HepG2 (cell line): Measurements from ENCODE around the gene EHBP1. TPM values are rescaled to one million over a fixed set of nuclear protein-coding genes. Genes with fewer than 3 reads are reported as not detected.
A peak's percentile ranks its signal among the peaks of the same experiment; 100 is the strongest.

Experiments used
- ATAC-seq: fragments of 200-7000 bp; cut with Tn5 transposase; 3 replicates; pipeline ENCODE4 v1.9.1; 2020; ENCODE audit warnings: mild to moderate bottlenecking, moderate library complexity
- BruUV-seq: library from RNA; stranded (reverse); fragments of 400-500 nt; replicated peaks from 2 replicates; lab custom pipeline; 2021; lab: Mats Ljungman, UMichigan
- CTCF ChIA-PET: fragments of 300-600 bp; formaldehyde crosslinking; extraction: SDS; loops from one replicate; lab custom pipeline; 2021; ENCODE audit warnings: low total read pairs, inconsistent platforms, low intra/inter-chr PET ratio; lab: Yijun Ruan, JAX
- POLR2A ChIA-PET: fragments of 350-600 bp; sonication (Branson Sonifier 250); formaldehyde crosslinking; loops from one replicate; lab custom pipeline; 2020; ENCODE audit warnings: antibody characterized with exemption, inconsistent platforms; lab: Yijun Ruan, JAX
- DNase-seq: peaks from one replicate; pipeline ENCODE4 v3.0.0-alpha.2; 2015; ENCODE audit warnings: low spot score
- FAIRE-seq: peaks from 3 replicates; lab custom pipeline; 2011; peaks lifted over from hg19 to GRCh38; lab: Jason Lieb, UNC
- H2AFZ ChIP-seq: one replicate; pipeline ENCODE4 v1.6.1; 2011; ENCODE audit warnings: low read length, inconsistent platforms
- H3K27ac ChIP-seq: fragments of 300-600 bp; 3 replicates; pipeline ENCODE4 v1.8.0; 2011; ENCODE audit warnings: mixed run types, mild to moderate bottlenecking, mixed read lengths, low read length, inconsistent platforms; ENCODE audit not compliant: insufficient read depth; ENCODE audit errors: extremely low read length
- H3K27me3 ChIP-seq, 2 experiments: fragments of 200-600 bp in 1 of 2; 2 replicates in 1 of 2; 3 replicates in 1 of 2; pipeline versions ENCODE4 v1.6.0 to v1.8.0; 2011; ENCODE audit warnings: low read length in 2 of 2, mild to moderate bottlenecking in 2 of 2, moderate library complexity in 2 of 2, inconsistent platforms in 1 of 2; ENCODE audit not compliant: insufficient read depth in 2 of 2, control insufficient read depth in 1 of 2
- H3K36me3 ChIP-seq, 2 experiments: fragments of 200-600 bp in 1 of 2; replicated peaks in 1 of 2; 2 replicates in 1 of 2; 3 replicates in 1 of 2; pipeline versions ENCODE4 v1.5.1 to v1.8.0; 2011; ENCODE audit warnings: low read length in 2 of 2, inconsistent platforms in 1 of 2; ENCODE audit not compliant: insufficient read depth in 2 of 2, control insufficient read depth in 1 of 2
- H3K4me1 ChIP-seq: 2 replicates; pipeline ENCODE4 v1.5.1; 2012; ENCODE audit warnings: low read length, inconsistent platforms; ENCODE audit not compliant: insufficient read depth
- H3K4me2 ChIP-seq: 2 replicates; pipeline ENCODE4 v1.6.0; 2011; ENCODE audit warnings: low read depth, low read length, inconsistent platforms
- H3K4me3 ChIP-seq, 3 experiments: fragments of 200-600 bp in 1 of 3; sonication (generic), shearing (Covaris generic) in 1 of 3; replicated peaks in 1 of 3; 2 replicates each; pipeline ENCODE4 v1.5.1; 2011 to 2016; ENCODE audit warnings: low read length in 3 of 3, inconsistent platforms in 2 of 3, low read depth in 2 of 3, mild to moderate bottlenecking in 2 of 3, control low read depth in 1 of 3, mixed read lengths in 1 of 3; ENCODE audit not compliant: insufficient read depth in 1 of 3
- H3K79me2 ChIP-seq: one replicate; pipeline ENCODE4 v1.6.1; 2011; ENCODE audit warnings: low read length, inconsistent platforms; ENCODE audit not compliant: insufficient read depth
- H3K9ac ChIP-seq: 2 replicates; pipeline ENCODE4 v1.6.0; 2011; ENCODE audit warnings: mild to moderate bottlenecking, low read depth, low read length, inconsistent platforms; ENCODE audit not compliant: insufficient read depth
- H3K9me3 ChIP-seq: 2 replicates; pipeline ENCODE4 v1.5.1; 2012; ENCODE audit warnings: mild to moderate bottlenecking, low read length
- H4K20me1 ChIP-seq: 2 replicates; pipeline ENCODE4 v1.6.0; 2011; ENCODE audit warnings: inconsistent platforms, mild to moderate bottlenecking, low read length, moderate library complexity; ENCODE audit not compliant: insufficient read depth
- ARHGAP35 ChIP-seq: sonication (generic); formaldehyde crosslinking; IDR thresholded peaks from 2 replicates; pipeline ENCODE4 v1.9.0; 2022; ENCODE audit warnings: mild to moderate bottlenecking, inconsistent platforms, moderate library complexity, missing genetic modification reagents, borderline replicate concordance
- CCDC6 ChIP-seq: sonication (generic); formaldehyde crosslinking; IDR thresholded peaks from 2 replicates; pipeline ENCODE4 v1.8.1; 2022; ENCODE audit warnings: mild to moderate bottlenecking, missing genetic modification reagents, moderate library complexity
- ERF ChIP-seq: IDR thresholded peaks from 2 replicates; pipeline ENCODE4 v1.6.1; 2018; ENCODE audit warnings: missing biosample characterization, missing genetic modification reagents
- FOXA3 ChIP-seq: IDR thresholded peaks from 2 replicates; pipeline ENCODE4 v1.6.1; 2016; ENCODE audit warnings: missing genetic modification reagents, missing compliant biosample characterization
- KAT8 ChIP-seq: IDR thresholded peaks from 2 replicates; pipeline ENCODE4 v1.6.1; 2016; ENCODE audit warnings: missing genetic modification reagents, missing compliant biosample characterization
- KLF16 ChIP-seq, 2 experiments: sonication (generic) in 1 of 2; formaldehyde crosslinking in 1 of 2; IDR thresholded peaks; 2 replicates each; pipeline versions ENCODE4 v1.6.1 to v1.8.0; 2016 to 2023; ENCODE audit warnings: missing genetic modification reagents in 2 of 2, missing compliant biosample characterization in 1 of 2
- MAFF ChIP-seq: IDR thresholded peaks from 2 replicates; pipeline ENCODE4 v1.6.1; 2011; ENCODE audit warnings: low read depth, low read length, improper control_type of control experiment
- MAFK ChIP-seq, 2 experiments: IDR thresholded peaks in 1 of 2; conservative IDR thresholded peaks in 1 of 2; 2 replicates each; pipeline ENCODE4 v1.6.1; 2011; ENCODE audit warnings: improper control_type of control experiment in 2 of 2, low read length in 2 of 2
- MBD4 ChIP-seq: IDR thresholded peaks from 2 replicates; pipeline ENCODE4 v1.6.1; 2012; ENCODE audit warnings: low read length, inconsistent platforms, borderline replicate concordance
- MXI1 ChIP-seq: IDR thresholded peaks from 3 replicates; pipeline ENCODE4 v1.6.1; 2012; ENCODE audit warnings: low read depth, low read length, inconsistent platforms, borderline replicate concordance
- NFIC ChIP-seq: IDR thresholded peaks from 2 replicates; pipeline ENCODE4 v1.6.1; 2012; ENCODE audit warnings: mild to moderate bottlenecking, low read length, inconsistent platforms
- RBM22 ChIP-seq: fragments of 200-400 bp; formaldehyde crosslinking; optimal IDR thresholded peaks from 2 replicates; pipeline ENCODE3; 2017; ENCODE audit warnings: mild to moderate bottlenecking, low read length, moderate library complexity
- SMARCE1 ChIP-seq: fragments of 450-650 bp; IDR thresholded peaks from 2 replicates; pipeline ENCODE4 v1.6.1; 2017; ENCODE audit warnings: borderline replicate concordance
- ZFX ChIP-seq: sonication (generic); formaldehyde crosslinking; IDR thresholded peaks from 2 replicates; pipeline ENCODE4 v1.4.0; 2020; ENCODE audit warnings: mild to moderate bottlenecking, low read depth, missing genetic modification reagents, moderate library complexity
- ZNF451 ChIP-seq: sonication (generic); formaldehyde crosslinking; IDR thresholded peaks from 2 replicates; pipeline ENCODE4 v1.5.0; 2020; ENCODE audit warnings: mild to moderate bottlenecking, missing genetic modification reagents
- ZNF777 ChIP-seq: sonication (generic); formaldehyde crosslinking; IDR thresholded peaks from 2 replicates; pipeline ENCODE4 v1.4.0; 2020; ENCODE audit warnings: missing genetic modification reagents
- WGBS: methylation state at CpG from one replicate; pipeline ENCODE4 v1.1.6; 2017; ENCODE audit warnings: low lambda C conversion rate; 5-methylcytosine and 5-hydroxymethylcytosine counted together
- in situ Hi-C: cut with HindIII; loops from 2 replicates; pipeline ENCODE4 v1.10.0; 2017; ENCODE audit warnings: low pct_unique_long_range_greater_than_20kb; ENCODE audit not compliant: extremely low pct_ligation_motif_present
- intact Hi-C: fragments of 100-400 bp; cut with micrococcal nuclease; formaldehyde crosslinking; loops from one replicate; pipeline ENCODE4 v1.10.0; 2022; ENCODE audit not compliant: unreplicated experiment
- polyA plus RNA-seq, 8 experiments: library from polyadenylated mRNA; depleted of rRNA in 3 of 8; stranded (reverse) in 7 of 8; unstranded in 1 of 8; fragments of >200 nt; fragmentation: Illumina TruSeq in 4 of 8; extraction: Trizol in 4 of 8; gene quantifications; 2 replicates each; pipeline versions ENCODE4 v1.2.1 to v1.2.3, GENCODE V29; 2011 to 2016; ENCODE audit warnings: low read depth in 4 of 8, missing spikeins in 1 of 8, mixed read lengths in 1 of 8; ENCODE audit not compliant: insufficient read depth in 1 of 8
- total RNA-seq, 5 experiments: library from RNA; depleted of rRNA; stranded (reverse); fragments of >200 nt; fragmentation: Illumina TruSeq; extraction: Trizol; gene quantifications; 2 replicates each; pipeline ENCODE4 v1.2.3, GENCODE V29; 2016; ENCODE audit warnings: low read depth in 1 of 5
- TF ChIP-seq, protein P1 (sequence below): sonication (generic); formaldehyde crosslinking; IDR thresholded peaks from 2 replicates; pipeline ENCODE4 v1.5.0; 2020; ENCODE audit warnings: mild to moderate bottlenecking, missing genetic modification reagents, borderline replicate concordance
- TF ChIP-seq, protein P2 (sequence below): sonication (generic); formaldehyde crosslinking; IDR thresholded peaks from 2 replicates; pipeline ENCODE4 v1.4.0; 2020; ENCODE audit warnings: missing genetic modification reagents, borderline replicate concordance

Gene EHBP1
- total and polyA plus RNA-seq, 2 of the 13 experiments (the other 11 are each of a cell fraction or from before 2014, with no cell fraction given), result 93.5 to 146 TPM

DNA sequence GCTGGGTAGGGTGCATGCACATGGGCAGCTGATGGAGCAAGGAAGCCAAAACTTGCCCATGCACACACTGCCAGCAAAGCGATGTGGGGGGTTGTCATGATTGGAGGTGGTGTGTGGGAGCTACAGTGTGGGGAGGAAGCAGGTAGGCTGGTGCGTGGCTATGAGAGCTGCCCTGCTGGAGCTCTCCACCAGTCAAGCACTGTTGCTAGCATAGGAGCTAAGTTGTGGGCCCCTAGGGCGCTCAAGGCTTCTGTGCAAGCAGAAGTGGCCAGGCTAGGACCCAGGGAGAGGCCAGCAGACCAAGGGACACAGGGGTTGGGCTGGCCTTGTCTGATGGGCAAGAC is 20.2 kb downstream of the EHBP1 start (continued):
- TF ChIP-seq ARHGAP35 (peak; percentile 60; the same call in 1 of the 2 replicates), RBM22 (peak; percentile 51), ERF (CRISPR knock-in tag) (no peak)
- TF ChIP-seq, protein P1, sequence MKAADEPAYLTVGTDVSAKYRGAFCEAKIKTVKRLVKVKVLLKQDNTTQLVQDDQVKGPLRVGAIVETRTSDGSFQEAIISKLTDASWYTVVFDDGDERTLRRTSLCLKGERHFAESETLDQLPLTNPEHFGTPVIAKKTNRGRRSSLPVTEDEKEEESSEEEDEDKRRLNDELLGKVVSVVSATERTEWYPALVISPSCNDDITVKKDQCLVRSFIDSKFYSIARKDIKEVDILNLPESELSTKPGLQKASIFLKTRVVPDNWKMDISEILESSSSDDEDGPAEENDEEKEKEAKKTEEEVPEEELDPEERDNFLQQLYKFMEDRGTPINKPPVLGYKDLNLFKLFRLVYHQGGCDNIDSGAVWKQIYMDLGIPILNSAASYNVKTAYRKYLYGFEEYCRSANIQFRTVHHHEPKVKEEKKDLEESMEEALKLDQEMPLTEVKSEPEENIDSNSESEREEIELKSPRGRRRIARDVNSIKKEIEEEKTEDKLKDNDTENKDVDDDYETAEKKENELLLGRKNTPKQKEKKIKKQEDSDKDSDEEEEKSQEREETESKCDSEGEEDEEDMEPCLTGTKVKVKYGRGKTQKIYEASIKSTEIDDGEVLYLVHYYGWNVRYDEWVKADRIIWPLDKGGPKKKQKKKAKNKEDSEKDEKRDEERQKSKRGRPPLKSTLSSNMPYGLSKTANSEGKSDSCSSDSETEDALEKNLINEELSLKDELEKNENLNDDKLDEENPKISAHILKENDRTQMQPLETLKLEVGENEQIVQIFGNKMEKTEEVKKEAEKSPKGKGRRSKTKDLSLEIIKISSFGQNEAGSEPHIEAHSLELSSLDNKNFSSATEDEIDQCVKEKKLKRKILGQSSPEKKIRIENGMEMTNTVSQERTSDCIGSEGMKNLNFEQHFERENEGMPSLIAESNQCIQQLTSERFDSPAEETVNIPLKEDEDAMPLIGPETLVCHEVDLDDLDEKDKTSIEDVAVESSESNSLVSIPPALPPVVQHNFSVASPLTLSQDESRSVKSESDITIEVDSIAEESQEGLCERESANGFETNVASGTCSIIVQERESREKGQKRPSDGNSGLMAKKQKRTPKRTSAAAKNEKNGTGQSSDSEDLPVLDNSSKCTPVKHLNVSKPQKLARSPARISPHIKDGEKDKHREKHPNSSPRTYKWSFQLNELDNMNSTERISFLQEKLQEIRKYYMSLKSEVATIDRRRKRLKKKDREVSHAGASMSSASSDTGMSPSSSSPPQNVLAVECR, result 0 out of 2 replicates have a peak, but pooled peaks have one; percentile 4

DNA sequence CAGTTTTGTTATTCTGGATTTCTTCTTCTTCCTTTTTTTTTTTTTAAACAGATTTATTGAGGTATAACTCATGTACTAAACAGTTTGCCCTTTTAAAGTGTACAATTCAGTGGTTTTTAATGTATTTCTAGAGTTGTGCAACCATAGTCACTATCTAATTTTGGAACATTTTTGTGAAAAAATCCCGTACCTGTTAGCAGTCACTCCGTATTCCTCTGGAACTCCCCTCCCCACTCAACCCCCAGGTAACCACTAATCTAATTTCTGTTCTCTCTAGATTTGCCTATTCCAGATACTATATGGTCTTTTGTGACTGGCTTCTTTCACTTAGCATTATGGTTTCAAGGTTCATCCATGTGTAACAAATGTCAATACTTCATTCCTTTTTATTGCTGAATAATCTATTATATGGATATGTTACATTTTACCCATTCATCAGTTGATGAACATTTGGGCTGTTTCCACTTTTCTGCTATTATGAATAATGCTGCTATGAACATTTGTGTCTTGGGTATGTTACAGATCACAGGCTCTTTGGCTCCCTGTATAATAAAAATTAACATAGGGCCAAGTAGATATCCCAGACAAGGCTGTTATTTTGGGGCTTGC is 21.9 kb downstream of the EHBP1 start:
- FAIRE-seq, result no peak
- WGBS, result 89% methylated on average over 2 of the region's 2 CpGs
- TF ChIP-seq, protein P2, sequence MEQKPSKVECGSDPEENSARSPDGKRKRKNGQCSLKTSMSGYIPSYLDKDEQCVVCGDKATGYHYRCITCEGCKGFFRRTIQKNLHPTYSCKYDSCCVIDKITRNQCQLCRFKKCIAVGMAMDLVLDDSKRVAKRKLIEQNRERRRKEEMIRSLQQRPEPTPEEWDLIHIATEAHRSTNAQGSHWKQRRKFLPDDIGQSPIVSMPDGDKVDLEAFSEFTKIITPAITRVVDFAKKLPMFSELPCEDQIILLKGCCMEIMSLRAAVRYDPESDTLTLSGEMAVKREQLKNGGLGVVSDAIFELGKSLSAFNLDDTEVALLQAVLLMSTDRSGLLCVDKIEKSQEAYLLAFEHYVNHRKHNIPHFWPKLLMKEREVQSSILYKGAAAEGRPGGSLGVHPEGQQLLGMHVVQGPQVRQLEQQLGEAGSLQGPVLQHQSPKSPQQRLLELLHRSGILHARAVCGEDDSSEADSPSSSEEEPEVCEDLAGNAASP (CRISPR knock-in tag), result no peak
- TF ChIP-seq SMARCE1, result no peak
- no peak for TF ChIP-seq NFIC
- 0 out of 2 replicates have a peak, but pooled peaks have one; percentile 17 for TF ChIP-seq MAFF
- no peak for TF ChIP-seq MXI1
- no peak for TF ChIP-seq ZFX (CRISPR knock-in tag)
- no peak for TF ChIP-seq KAT8
- TF ChIP-seq CCDC6 (CRISPR knock-in tag), result no peak
- peak in 1 of 2 experiments; percentile 37; a peak in 2 of 4 replicates for TF ChIP-seq MAFK (conservative IDR thresholded peaks at IDR 0.05 in 1 of 2, IDR thresholded peaks at IDR 0.05 in 1 of 2; ENCODE audit: low read length in 2 of 2)
- no peak for TF ChIP-seq MBD4
- TF ChIP-seq KLF16 (CRISPR knock-in tag; IDR thresholded peaks at IDR 0.05), result no peak
- TF ChIP-seq ZNF777 (CRISPR knock-in tag), result no peak
- TF ChIP-seq ZNF451, result no peak
- 0 out of 2 replicates have a peak, but pooled peaks have one; percentile 5 for TF ChIP-seq FOXA3

More for the DNA sequence above, 21.9 kb downstream of the EHBP1 start:
- Histone ChIP-seq H3K4me1 (peaks cover 78% of the 10 kb centered on the region), H3K27ac (peak overlapping the region; percentile 20), H3K9me3 (peaks cover 32% of the 10 kb centered on the region), H3K79me2 (peaks cover 96% of the 10 kb centered on the region), H4K20me1 (peaks cover 81% of the 10 kb centered on the region), H2AFZ (no peak overlapping the region), H3K4me3 (no peak overlapping the region), H3K9ac (no peak overlapping the region), H3K4me2 (peak overlapping the region; percentile 14; the same call in 1 of the 2 replicates), H3K36me3 (peaks cover 12 to 68% of the 10 kb centered on the region in 2 experiments), H3K27me3 (no peaks in the 10 kb centered on the region)
- intact Hi-C loops, result no loop called here
- CTCF ChIA-PET, result interaction anchor here (0.9 kb wide), 1 partner anchor 42 kb away, joined by 3 read pairs; no protein-coding TSS in a partner anchor
- in situ Hi-C loops, result no loop called here
- TSS peak; percentile 15 for BruUV-seq
- POLR2A ChIA-PET, result interaction anchor here (0.9 to 1.9 kb wide), 3 partner anchors 162 to 270 kb away, joined by 3 to 4 read pairs (median 3); no protein-coding TSS in a partner anchor
- DNase-seq (no peak), ATAC-seq (no peak)
